Bone marrow (tissue), 2 donors: Measurements from ENCODE around the gene ANKRD63.

Source experiments
- DNase-seq, 2 donors: peaks; one replicate each; lab custom pipeline; 2025; lab: John Stamatoyannopoulos, UW

ANKRD63 gene

GRCh38 chr15:40295877-40296560 lies 13.2 kb upstream of the ANKRD63 start:
- DNase-seq = no peak

GRCh38 chr15:40295297-40295696 lies 12.4 kb upstream of the ANKRD63 start:
- no peak for DNase-seq

GRCh38 chr15:40293905-40294895 lies 11.3 kb upstream of the ANKRD63 start:
- no peak for DNase-seq

GRCh38 chr15:40293006-40293405 lies 10.1 kb upstream of the ANKRD63 start:
- DNase-seq = no peak

GRCh38 chr15:40292246-40292645 lies 9.4 kb upstream of the ANKRD63 start:
- no peak for DNase-seq

GRCh38 chr15:40290918-40291574 lies 8.2 kb upstream of the ANKRD63 start:
- no peak for DNase-seq

- DNase-seq = no peak
Measured at GRCh38 chr15:40290545-40290917, 7.7 kb upstream of the ANKRD63 start.

GRCh38 chr15:40289140-40289775 lies 6.4 kb upstream of the ANKRD63 start:
- DNase-seq = no peak

GRCh38 chr15:40287968-40288367 lies 5.1 kb upstream of the ANKRD63 start:
- no peak for DNase-seq

- no peak for DNase-seq
Measured at GRCh38 chr15:40287505-40287904, 4.6 kb upstream of the ANKRD63 start.

GRCh38 chr15:40286794-40287193 lies 3.9 kb upstream of the ANKRD63 start:
- no peak for DNase-seq

- DNase-seq = no peak
Measured at GRCh38 chr15:40286061-40286532, 3.2 kb upstream of the ANKRD63 start.

GRCh38 chr15:40285554-40286011 lies 2.7 kb upstream of the ANKRD63 start:
- no peak for DNase-seq

- DNase-seq = no peak
Measured at GRCh38 chr15:40285151-40285550, 2.3 kb upstream of the ANKRD63 start.

- DNase-seq = no peak
Measured at GRCh38 chr15:40283615-40284300, 894 bp upstream of the ANKRD63 start.

- DNase-seq = peak in 1 of 2 donors; percentile 61
Measured at GRCh38 chr15:40282147-40282868, 556 bp downstream of the ANKRD63 start.

GRCh38 chr15:40281801-40282146 lies 1.1 kb downstream of the ANKRD63 start:
- no peak for DNase-seq

- DNase-seq = no peak
Measured at GRCh38 chr15:40281057-40281800, 1.6 kb downstream of the ANKRD63 start.

- no peak for DNase-seq
Measured at GRCh38 chr15:40280260-40281056, 2.4 kb downstream of the ANKRD63 start.
